HCT116 (cell line): Measurements from ENCODE around the gene ZNF521. TPM values are rescaled to one million over a fixed set of nuclear protein-coding genes. Genes with fewer than 3 reads are reported as not detected.

ENCODE experiments used
- ATAC-seq: fragments of 200-7000 bp; cut with Tn5 transposase; 2 replicates; pipeline ENCODE4 v1.9.1; 2020; ENCODE audit warnings: mild to moderate bottlenecking, moderate library complexity
- BruUV-seq: library from RNA; stranded (reverse); fragments of 400-500 nt; replicated peaks from 2 replicates; lab custom pipeline; 2021; lab: Mats Ljungman, UMichigan
- CTCF ChIA-PET: fragments of 300-600 bp; sonication (Branson Sonifier 250); formaldehyde crosslinking; loops from one replicate; lab custom pipeline; 2021; ENCODE audit warnings: antibody characterized with exemption; lab: Charles Lee
- POLR2A ChIA-PET: fragments of 300-600, 350-600 bp; sonication (Branson Sonifier 250); formaldehyde crosslinking; loops from one replicate; lab custom pipeline; 2021; ENCODE audit warnings: antibody characterized with exemption; lab: Charles Lee
- RAD21 ChIA-PET, 2 experiments: fragments of 300-600 bp; sonication (Branson Sonifier 250); formaldehyde crosslinking; loops; one replicate each; lab custom pipeline; 2023; ENCODE audit warnings: low total read pairs in 2 of 2; ENCODE audit not compliant: uncharacterized antibody in 2 of 2, unreplicated experiment in 2 of 2, low non-redundant PET in 1 of 2; lab: Charles Lee
- DNase-seq: peaks from one replicate; pipeline ENCODE4 v3.0.0-alpha.2; 2010; ENCODE audit warnings: low read depth, low spot score
- H2AFZ ChIP-seq: fragments of 200-600 bp; shearing (Covaris generic), sonication (generic); 2 replicates; pipeline ENCODE4 v1.6.1; 2017; ENCODE audit warnings: low read depth, mixed run types, mixed read lengths, antibody characterized with exemption, low read length; ENCODE audit not compliant: poor library complexity, severe bottlenecking
- H3K27ac ChIP-seq: 2 replicates; pipeline ENCODE4 v1.5.1; 2012; ENCODE audit warnings: low read depth, low read length
- H3K27me3 ChIP-seq: fragments of 200-600 bp; sonication (generic); 2 replicates; pipeline ENCODE4 v1.6.1; 2016; ENCODE audit warnings: mixed run types, low read length, mixed read lengths; ENCODE audit not compliant: insufficient read depth
- H3K36me3 ChIP-seq, 2 experiments: fragments of 200-500 bp in 1 of 2; fragments of 200-600 bp in 1 of 2; sonication (Bioruptor generic) in 1 of 2; sonication (generic) in 1 of 2; 2 replicates each; pipeline versions ENCODE4 v1.5.1 to v1.6.1; 2014 to 2016; ENCODE audit warnings: low read length in 2 of 2, inconsistent platforms in 1 of 2, mixed read lengths in 1 of 2, mixed run types in 1 of 2; ENCODE audit not compliant: insufficient read depth in 2 of 2, control insufficient read depth in 1 of 2
- H3K4me1 ChIP-seq, 2 experiments: fragments of 200-600 bp in 1 of 2; sonication (generic) in 1 of 2; 2 replicates each; pipeline versions ENCODE4 v1.5.1 to v1.6.1; 2012 to 2017; ENCODE audit warnings: low read length in 2 of 2, inconsistent platforms in 1 of 2, mild to moderate bottlenecking in 1 of 2, mixed read lengths in 1 of 2, mixed run types in 1 of 2, moderate library complexity in 1 of 2; ENCODE audit not compliant: insufficient read depth in 2 of 2, control insufficient read depth in 1 of 2
- H3K4me2 ChIP-seq: fragments of 200-600 bp; sonication (generic); 2 replicates; pipeline ENCODE4 v1.6.1; 2017; ENCODE audit warnings: mixed run types, low read length, mixed read lengths
- H3K4me3 ChIP-seq, 2 experiments: fragments of 200-600 bp in 1 of 2; sonication (generic) in 1 of 2; replicated peaks in 1 of 2; 2 replicates each; pipeline ENCODE4 v1.5.1; 2011 to 2016; ENCODE audit warnings: low read length in 2 of 2, control low read depth in 1 of 2, low read depth in 1 of 2, mild to moderate bottlenecking in 1 of 2, mixed read lengths in 1 of 2, mixed run types in 1 of 2
- H3K79me2 ChIP-seq: fragments of 200-600 bp; sonication (generic); 2 replicates; pipeline ENCODE4 v1.6.1; 2017; ENCODE audit warnings: mild to moderate bottlenecking, mixed run types, low read length, moderate library complexity, mixed read lengths; ENCODE audit not compliant: insufficient read depth
- H3K9ac ChIP-seq: fragments of 200-600 bp; sonication (generic); 2 replicates; pipeline ENCODE4 v1.6.1; 2016; ENCODE audit warnings: low read length, mixed read lengths
- H3K9me2 ChIP-seq: fragments of 200-600 bp; sonication (generic), shearing (Covaris generic); 2 replicates; pipeline ENCODE4 v1.6.1; 2017; ENCODE audit warnings: mixed run types, mild to moderate bottlenecking, moderate library complexity; ENCODE audit not compliant: insufficient read depth
- H3K9me3 ChIP-seq, 2 experiments: fragments of 200-500 bp in 1 of 2; fragments of 200-600 bp in 1 of 2; sonication (Bioruptor generic) in 1 of 2; sonication (generic) in 1 of 2; 2 replicates each; pipeline ENCODE4 v1.6.1; 2014 to 2017; ENCODE audit warnings: low read length in 2 of 2, mixed read lengths in 2 of 2, inconsistent platforms in 1 of 2, low read depth in 1 of 2, mild to moderate bottlenecking in 1 of 2, mixed run types in 1 of 2, moderate library complexity in 1 of 2; ENCODE audit not compliant: control insufficient read depth in 1 of 2, insufficient read depth in 1 of 2
- H4K20me1 ChIP-seq: fragments of 200-600 bp; sonication (generic), shearing (Covaris generic); 2 replicates; pipeline ENCODE4 v1.6.1; 2017; ENCODE audit warnings: mixed run types, mild to moderate bottlenecking, moderate library complexity; ENCODE audit not compliant: insufficient read depth
- ATF3 ChIP-seq: IDR thresholded peaks from 2 replicates; pipeline ENCODE4 v1.6.1; 2012
- CEBPB ChIP-seq: IDR thresholded peaks from 2 replicates; pipeline ENCODE4 v1.6.1; 2012; ENCODE audit warnings: low read depth
- EZH2 ChIP-seq: fragments of 200-600 bp; sonication (generic); IDR thresholded peaks from 2 replicates; pipeline ENCODE4 v1.6.1; 2017; ENCODE audit warnings: antibody characterized with exemption, mixed run types
- EZH2phosphoT487 ChIP-seq: fragments of 200-600 bp; IDR thresholded peaks from 2 replicates; pipeline ENCODE4 v1.6.1; 2018; ENCODE audit warnings: antibody characterized with exemption, borderline replicate concordance
- FOSL1 ChIP-seq: IDR thresholded peaks from 2 replicates; pipeline ENCODE4 v1.6.1; 2012; ENCODE audit warnings: low read depth
- MAX ChIP-seq: IDR thresholded peaks from 2 replicates; pipeline ENCODE4 v1.6.1; 2012
- POLR2A ChIP-seq: IDR thresholded peaks from 2 replicates; pipeline ENCODE4 v1.7.0; 2011; ENCODE audit warnings: borderline replicate concordance; ENCODE audit not compliant: insufficient read depth, insufficient read length; ENCODE audit errors: extremely low read depth
- POLR2AphosphoS5 ChIP-seq: IDR thresholded peaks from 2 replicates; pipeline ENCODE4 v1.6.1; 2011; ENCODE audit warnings: mild to moderate bottlenecking, low read depth, low read length, moderate library complexity
- RAD21 ChIP-seq: IDR thresholded peaks from 2 replicates; pipeline ENCODE4 v1.6.1; 2012; ENCODE audit warnings: low read depth, mild to moderate bottlenecking
- REST ChIP-seq: IDR thresholded peaks from 2 replicates; pipeline ENCODE4 v1.6.1; 2012; ENCODE audit warnings: low read depth
- SRF ChIP-seq: IDR thresholded peaks from 2 replicates; pipeline ENCODE4 v1.6.1; 2012; ENCODE audit warnings: low read depth
- TCF7L2 ChIP-seq: IDR thresholded peaks from 2 replicates; pipeline ENCODE4 v1.7.0; 2011; ENCODE audit warnings: borderline replicate concordance, inconsistent platforms; ENCODE audit not compliant: insufficient read depth, insufficient read length; ENCODE audit errors: extremely low read depth
- YY1 ChIP-seq: IDR thresholded peaks from 2 replicates; pipeline ENCODE4 v1.6.1; 2011; ENCODE audit warnings: low read length, low read depth, moderate library complexity, mild to moderate bottlenecking; ENCODE audit not compliant: insufficient replicate concordance; ENCODE audit errors: extremely low read depth
- ZBTB33 ChIP-seq: IDR thresholded peaks from 2 replicates; pipeline ENCODE4 v1.6.1; 2011; ENCODE audit warnings: mild to moderate bottlenecking, low read length, moderate library complexity; ENCODE audit not compliant: insufficient replicate concordance; ENCODE audit errors: extremely low read depth
- ZNF274 ChIP-seq: fragments of 200-500 bp; sonication (Bioruptor generic); IDR thresholded peaks from 2 replicates; pipeline ENCODE4 v1.6.1; 2014; ENCODE audit warnings: mild to moderate bottlenecking, low read depth, low read length, inconsistent platforms
- intact Hi-C: fragments of 100-400 bp; cut with micrococcal nuclease; formaldehyde crosslinking; loops from 2 replicates; pipeline ENCODE4 v1.10.0; 2022
- total RNA-seq: library from RNA; stranded (reverse); gene quantifications from one replicate; pipeline ENCODE4 v1.2.1, GENCODE V29; 2021; ENCODE audit not compliant: unreplicated experiment

Gene ZNF521
- total RNA-seq, 1 experiment from 2014 or later, result 0.10 TPM

GRCh38 chr18:25262920-25263319, 89.0 kb downstream of the ZNF521 start:
- Histone ChIP-seq H3K4me1 (no peaks in the 10 kb centered on the region), H3K9ac (no peak overlapping the region), H3K27me3 (no peaks in the 10 kb centered on the region), H3K4me3 (no peak overlapping the region)
- intact Hi-C loops, result no loop called here
- RAD21 ChIA-PET, result no interaction called here
- ATAC-seq, result no peak
- no peak for DNase-seq
- TF ChIP-seq RAD21 (no peak), EZH2phosphoT487 (no peak), ZBTB33 (no peak), POLR2A (no peak)
- TF ChIP-seq, all 23 proteins: peak for 0
- H2AFZ ChIP-seq, result no peak overlapping the region
- ChIA-PET CTCF (no interaction called here), POLR2A (no interaction called here)
- no TSS peak for BruUV-seq
- no peak overlapping the region for H3K27ac ChIP-seq
- H4K20me1 ChIP-seq, result no peaks in the 10 kb centered on the region
- H3K4me2 ChIP-seq, result no peak overlapping the region
- H3K79me2 ChIP-seq, result no peaks in the 10 kb centered on the region
- H3K9me3 ChIP-seq, result no peaks in the 10 kb centered on the region
- no peaks in the 10 kb centered on the region for H3K36me3 ChIP-seq
- H3K9me2 ChIP-seq, result no peaks in the 10 kb centered on the region

- Histone ChIP-seq H3K4me1 (no peaks in the 10 kb centered on the region), H3K79me2 (no peaks in the 10 kb centered on the region), H4K20me1 (no peaks in the 10 kb centered on the region), H2AFZ (no peak overlapping the region), H3K27ac (no peak overlapping the region), H3K9me2 (no peaks in the 10 kb centered on the region), H3K36me3 (no peaks in the 10 kb centered on the region), H3K9me3 (0 out of 4 replicates have a peak, but pooled peaks cover 0 to 4% of the 10 kb centered on the region in 2 experiments), H3K27me3 (no peaks in the 10 kb centered on the region), H3K4me2 (no peak overlapping the region), H3K9ac (no peak overlapping the region), H3K4me3 (no peak overlapping the region)
- intact Hi-C loops, result no loop called here
- ATAC-seq, result no peak
- no TSS peak for BruUV-seq
- RAD21 ChIA-PET, result no interaction called here
- DNase-seq, result no peak
- CTCF ChIA-PET, result no interaction called here
- TF ChIP-seq FOSL1 (no peak), EZH2 (no peak), ATF3 (no peak), POLR2A (no peak), POLR2AphosphoS5 (no peak), YY1 (no peak), EZH2phosphoT487 (no peak), ZNF274 (no peak), CEBPB (no peak), TCF7L2 (no peak), SRF (no peak), MAX (no peak), REST (no peak)
- POLR2A ChIA-PET, result no interaction called here
These were observed 90.2 kb downstream of the ZNF521 start for GRCh38 chr18:25261768-25262167.
